ENCODE data around the gene MINK1. TPM values are rescaled to one million over a fixed set of nuclear protein-coding genes. Genes with fewer than 3 reads are reported as not detected.

The MINK1 gene
- total RNA-seq, 1 donor from 2014 or later, result 63.2 TPM

- Histone ChIP-seq H3K36me3 (ENCODE audit: insufficient read depth, low read length) (no peaks in the 10 kb centered on the region), H3K27ac (ENCODE audit: low read depth, low read length) (no peak overlapping the region), H3K9ac (ENCODE audit: low read length) (no peak overlapping the region), H3K9me3 (ENCODE audit: insufficient read depth, low read depth, low read length) (no peaks in the 10 kb centered on the region), H3K79me2 (ENCODE audit: insufficient read depth, low read length) (peaks cover 31% of the 10 kb centered on the region), H3K4me2 (ENCODE audit: low read length) (no peak overlapping the region), H3K27me3 (ENCODE audit: insufficient read depth, low read length) (no peaks in the 10 kb centered on the region), H4K20me1 (ENCODE audit: insufficient read depth, low read length) (peaks cover 12% of the 10 kb centered on the region), H2AFZ (ENCODE audit: low read depth, low read length) (no peak overlapping the region), H3K4me3 (ENCODE audit: insufficient read depth, low read depth, low read length) (no peak overlapping the region), H3K4me1 (ENCODE audit: insufficient read depth, low read length) (peaks cover 26% of the 10 kb centered on the region)
- Mint-ChIP-seq H3K4me1 (ENCODE audit: low read depth, unreplicated experiment) (peaks cover 19% of the 10 kb centered on the region), H3K4me3 (ENCODE audit: unreplicated experiment) (peak overlapping the region; percentile 43), H3K9me3 (ENCODE audit: unreplicated experiment) (peaks cover 2% of the 10 kb centered on the region), H3K27me3 (ENCODE audit: low read depth, unreplicated experiment) (no peaks in the 10 kb centered on the region), H3K36me3 (ENCODE audit: low read depth, unreplicated experiment) (peaks cover 21% of the 10 kb centered on the region), H3K27ac (ENCODE audit: unreplicated experiment) (no peak overlapping the region)
- DNase-seq (ENCODE audit: low read depth), result no peak
- TF ChIP-seq CTCF (IDR thresholded peaks at IDR 0.05; ENCODE audit: insufficient read depth, low read depth, low read length), result no peak
- TF ChIP-seq EZH2 (IDR thresholded peaks at IDR 0.05; ENCODE audit: insufficient read depth, low read length), result no peak
- FAIRE-seq, result no peak
Measured at GRCh38 chr17:4936436-4936835, 103.3 kb downstream of the MINK1 start.

GRCh38 chr17:4937553-4937952 lies 104.4 kb downstream of the MINK1 start:
- H3K36me3 Mint-ChIP-seq (ENCODE audit: low read depth, unreplicated experiment), result peaks cover 19% of the 10 kb centered on the region
- FAIRE-seq, result no peak

More at GRCh38 chr17:4937553-4937952, 104.4 kb downstream of the MINK1 start:
- Histone ChIP-seq H4K20me1 (ENCODE audit: insufficient read depth, low read length) (peaks cover 17% of the 10 kb centered on the region), H3K27me3 (ENCODE audit: insufficient read depth, low read length) (no peaks in the 10 kb centered on the region), H3K9ac (ENCODE audit: low read length) (no peak overlapping the region), H3K4me2 (ENCODE audit: low read length) (no peak overlapping the region), H3K27ac (ENCODE audit: low read depth, low read length) (no peak overlapping the region), H2AFZ (ENCODE audit: low read depth, low read length) (no peak overlapping the region), H3K9me3 (ENCODE audit: insufficient read depth, low read depth, low read length) (no peaks in the 10 kb centered on the region), H3K4me1 (ENCODE audit: insufficient read depth, low read length) (peaks cover 27% of the 10 kb centered on the region), H3K36me3 (ENCODE audit: insufficient read depth, low read length) (peaks cover 3% of the 10 kb centered on the region), H3K4me3 (ENCODE audit: insufficient read depth, low read depth, low read length) (no peak overlapping the region), H3K79me2 (ENCODE audit: insufficient read depth, low read length) (peaks cover 42% of the 10 kb centered on the region)
- no peak for TF ChIP-seq CTCF (IDR thresholded peaks at IDR 0.05; ENCODE audit: insufficient read depth, low read depth, low read length)
- TF ChIP-seq EZH2 (IDR thresholded peaks at IDR 0.05; ENCODE audit: insufficient read depth, low read length), result no peak
- DNase-seq (ENCODE audit: low read depth), result no peak
- Mint-ChIP-seq H3K9me3 (ENCODE audit: unreplicated experiment) (peaks cover 2% of the 10 kb centered on the region), H3K27ac (ENCODE audit: unreplicated experiment) (no peak overlapping the region), H3K27me3 (ENCODE audit: low read depth, unreplicated experiment) (no peaks in the 10 kb centered on the region), H3K4me3 (ENCODE audit: unreplicated experiment) (no peak overlapping the region), H3K4me1 (ENCODE audit: low read depth, unreplicated experiment) (peaks cover 30% of the 10 kb centered on the region)
